NOMO-1 treated with DMSO at 0.1 percent for 48 hours (cell line): Measurements from ENCODE around the gene RHBDL2.
A peak's percentile ranks its signal among the peaks of the same experiment; 100 is the strongest.
"Not testable (repeated sequence)": the region's sequence is repeated elsewhere in the genome, so short reads cannot be mapped to it uniquely, and the experiment has no call there.

Experiments used
- DNase-seq: peaks from one replicate; lab custom pipeline; 2025; ENCODE audit not compliant: unreplicated experiment; lab: John Stamatoyannopoulos, UW

RHBDL2 gene

GRCh38 chr1:38941527-38942019 lies at the start of gene RHBDL2:
Gene RHBDL2 (minus strand): TSS chr1:38941830. CDS start chr1:38919212, 22,618 bp downstream.
- DNase-seq: no peak

- peak; percentile 91 for DNase-seq
Observed at GRCh38 chr1:38990738-38991637, 49.4 kb upstream of the RHBDL2 start, which contains the start of gene AKIRIN1. Gene AKIRIN1 (plus strand): TSS chr1:38991276. CDS start chr1:38991381, 105 bp downstream.

- peak; percentile 43 for DNase-seq
Observed at GRCh38 chr1:38990386-38990737, 48.7 kb upstream of the RHBDL2 start.

GRCh38 chr1:38989979-38990378 lies 48.3 kb upstream of the RHBDL2 start:
- DNase-seq: no peak

GRCh38 chr1:38979380-38979779 lies 37.8 kb upstream of the RHBDL2 start:
- DNase-seq: peak; percentile 10

- DNase-seq: not testable (repeated sequence)
Observed at GRCh38 chr1:38978245-38978542, 36.6 kb upstream of the RHBDL2 start.

- DNase-seq: not testable (repeated sequence)
Observed at GRCh38 chr1:38977399-38978244, 36.0 kb upstream of the RHBDL2 start.

GRCh38 chr1:38973659-38974437 lies 32.2 kb upstream of the RHBDL2 start:
- no peak for DNase-seq

GRCh38 chr1:38973145-38973544 lies 31.5 kb upstream of the RHBDL2 start:
- DNase-seq: not testable (repeated sequence)

- DNase-seq: no peak
Observed at GRCh38 chr1:38964140-38964548, 22.5 kb upstream of the RHBDL2 start.

- DNase-seq: peak; percentile 46
Observed at GRCh38 chr1:38962560-38962959, 20.9 kb upstream of the RHBDL2 start.

- no peak for DNase-seq
Observed at GRCh38 chr1:38962113-38962512, 20.5 kb upstream of the RHBDL2 start.

GRCh38 chr1:38958967-38959366 lies 17.3 kb upstream of the RHBDL2 start:
- no peak for DNase-seq

- DNase-seq: no peak
Observed at GRCh38 chr1:38953433-38953860, 11.8 kb upstream of the RHBDL2 start.

- DNase-seq: no peak
Observed at GRCh38 chr1:38950553-38950952, 8.9 kb upstream of the RHBDL2 start.

- DNase-seq: no peak
Observed at GRCh38 chr1:38944547-38944946, 2.9 kb upstream of the RHBDL2 start.

GRCh38 chr1:38942664-38943428 lies 1.2 kb upstream of the RHBDL2 start:
- DNase-seq: no peak

- no peak for DNase-seq
Observed at GRCh38 chr1:38941093-38941492, 537 bp downstream of the RHBDL2 start.

- no peak for DNase-seq
Observed at GRCh38 chr1:38940339-38941047, 1.1 kb downstream of the RHBDL2 start.
